ENCODE data around the gene ZBTB20.

DNA sequence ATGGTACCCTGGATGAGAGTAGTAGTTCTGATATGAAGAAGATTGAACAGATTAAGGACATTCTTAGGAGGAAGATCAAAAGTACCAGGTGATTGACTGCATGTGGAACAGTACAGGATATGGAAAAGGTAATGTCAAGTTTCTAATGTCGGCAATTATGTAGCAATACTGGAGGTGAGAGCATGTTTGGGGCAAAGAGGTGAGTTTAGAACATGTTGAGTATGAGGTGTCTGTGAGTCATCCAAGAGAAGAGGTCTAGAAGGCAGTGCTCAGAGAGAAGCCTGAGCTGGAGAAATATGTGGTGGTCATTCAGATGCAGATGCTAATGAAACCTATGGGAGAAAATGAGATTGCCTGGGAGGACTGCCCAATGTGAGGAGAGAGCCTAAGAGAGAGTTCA lies 305.6 kb downstream of the ZBTB20 start:
- TF ChIP-seq, protein P1, sequence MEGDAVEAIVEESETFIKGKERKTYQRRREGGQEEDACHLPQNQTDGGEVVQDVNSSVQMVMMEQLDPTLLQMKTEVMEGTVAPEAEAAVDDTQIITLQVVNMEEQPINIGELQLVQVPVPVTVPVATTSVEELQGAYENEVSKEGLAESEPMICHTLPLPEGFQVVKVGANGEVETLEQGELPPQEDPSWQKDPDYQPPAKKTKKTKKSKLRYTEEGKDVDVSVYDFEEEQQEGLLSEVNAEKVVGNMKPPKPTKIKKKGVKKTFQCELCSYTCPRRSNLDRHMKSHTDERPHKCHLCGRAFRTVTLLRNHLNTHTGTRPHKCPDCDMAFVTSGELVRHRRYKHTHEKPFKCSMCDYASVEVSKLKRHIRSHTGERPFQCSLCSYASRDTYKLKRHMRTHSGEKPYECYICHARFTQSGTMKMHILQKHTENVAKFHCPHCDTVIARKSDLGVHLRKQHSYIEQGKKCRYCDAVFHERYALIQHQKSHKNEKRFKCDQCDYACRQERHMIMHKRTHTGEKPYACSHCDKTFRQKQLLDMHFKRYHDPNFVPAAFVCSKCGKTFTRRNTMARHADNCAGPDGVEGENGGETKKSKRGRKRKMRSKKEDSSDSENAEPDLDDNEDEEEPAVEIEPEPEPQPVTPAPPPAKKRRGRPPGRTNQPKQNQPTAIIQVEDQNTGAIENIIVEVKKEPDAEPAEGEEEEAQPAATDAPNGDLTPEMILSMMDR (IDR thresholded peaks at IDR 0.05), result no peak
- TF ChIP-seq POLR2AphosphoS5 (IDR thresholded peaks at IDR 0.05) (no peak), POLR2A (IDR thresholded peaks at IDR 0.05) (no peak)
